ENCODE results near the gene DPF1.

- TF ChIP-seq POLR2A (IDR thresholded peaks at IDR 0.05) (no peak), CTCF (IDR thresholded peaks at IDR 0.05) (no peak)
These were observed 40.6 kb downstream of the DPF1 start for GRCh38 chr19:38183251-38183897.

Measured in body of pancreas (tissue), 4 donors.